CD4-positive, alpha-beta T cell treated with Interferon gamma for 1 hour (primary cell): ENCODE data around the gene PMM2.

Experiments used
- DNase-seq: peaks from one replicate; pipeline ENCODE4 v3.0.0-alpha.2; 2020

The PMM2 gene

DNA sequence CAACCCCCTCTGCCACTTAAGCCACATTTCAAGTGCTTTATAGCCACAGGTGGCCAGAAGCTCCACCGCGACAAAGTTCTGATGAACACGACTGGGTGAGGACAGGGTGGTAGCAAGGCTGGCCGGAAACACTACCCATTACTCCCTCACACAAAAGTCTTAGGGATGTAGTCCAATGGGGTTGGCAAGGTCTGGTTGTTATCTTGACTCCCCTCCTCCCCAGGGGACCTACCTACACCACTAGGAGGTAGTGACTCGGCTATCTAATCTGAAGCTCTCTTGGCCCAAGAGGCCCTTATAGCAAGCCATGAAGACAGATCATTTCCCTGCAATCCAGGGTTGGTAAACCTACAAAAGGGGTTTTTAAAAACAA is 92.9 kb downstream of the PMM2 start:
- DNase-seq = no peak

- no peak for DNase-seq
Observed at GRCh38 chr16:8892101-8892575, 94.5 kb downstream of the PMM2 start.

- DNase-seq = no peak
Observed at GRCh38 chr16:8893426-8893825, 95.8 kb downstream of the PMM2 start.

GRCh38 chr16:8893976-8894690 is 96.5 kb downstream of the PMM2 start:
- no peak for DNase-seq

GRCh38 chr16:8894736-8895334 is 97.2 kb downstream of the PMM2 start:
- no peak for DNase-seq

GRCh38 chr16:8898660-8899318 is 101.2 kb downstream of the PMM2 start:
- no peak for DNase-seq
